ENCODE data around the gene MATR3.

GRCh38 chr5:139251695-139252288 is 41.7 kb upstream of the MATR3 start:
- TF ChIP-seq CTCF (IDR thresholded peaks at IDR 0.05; ENCODE audit: low read depth, low read length): no peak
- no peak for TF ChIP-seq EZH2phosphoT487 (IDR thresholded peaks at IDR 0.05; ENCODE audit: low read depth)

All from OCI-LY3 (cell line).